Measurements from ENCODE around the gene SLC1A3. TPM values are rescaled to one million over a fixed set of nuclear protein-coding genes. Genes with fewer than 3 reads are reported as not detected.

Gene SLC1A3
- total RNA-seq, 1 experiment from 2014 or later: 9.6 TPM

GRCh38 chr5:36704131-36704530 lies 97.7 kb downstream of the SLC1A3 start:
- intact Hi-C loops (cut with micrococcal nuclease): no loop called here
- Mint-ChIP-seq H3K4me3 (ENCODE audit: unreplicated experiment) (no peak overlapping the region), H3K27me3 (ENCODE audit: insufficient read depth, unreplicated experiment) (peaks cover 12% of the 10 kb centered on the region), H3K9me3 (ENCODE audit: unreplicated experiment) (no peaks in the 10 kb centered on the region), H3K27ac (ENCODE audit: low read depth, unreplicated experiment) (no peak overlapping the region), H3K4me1 (ENCODE audit: insufficient read depth, unreplicated experiment) (peaks cover 6% of the 10 kb centered on the region), H3K36me3 (ENCODE audit: insufficient read depth, unreplicated experiment) (no peaks in the 10 kb centered on the region)
- DNase-seq (ENCODE audit: unreplicated experiment): no peak
- no peak for TF ChIP-seq CTCF (IDR thresholded peaks at IDR 0.05; ENCODE audit: unreplicated experiment)
- ChIA-PET POLR2A (interaction anchor here (0.7 kb wide), 1 partner anchor 207 kb away, joined by 5 read pairs; no protein-coding TSS in a partner anchor), CTCF (interaction anchor here (0.6 to 4.4 kb wide), 4 partner anchors 8 to 438 kb away, joined by 3 to 33 read pairs (median 6); no protein-coding TSS in a partner anchor)
- BruUV-seq (replicated peaks): no TSS peak

DNA sequence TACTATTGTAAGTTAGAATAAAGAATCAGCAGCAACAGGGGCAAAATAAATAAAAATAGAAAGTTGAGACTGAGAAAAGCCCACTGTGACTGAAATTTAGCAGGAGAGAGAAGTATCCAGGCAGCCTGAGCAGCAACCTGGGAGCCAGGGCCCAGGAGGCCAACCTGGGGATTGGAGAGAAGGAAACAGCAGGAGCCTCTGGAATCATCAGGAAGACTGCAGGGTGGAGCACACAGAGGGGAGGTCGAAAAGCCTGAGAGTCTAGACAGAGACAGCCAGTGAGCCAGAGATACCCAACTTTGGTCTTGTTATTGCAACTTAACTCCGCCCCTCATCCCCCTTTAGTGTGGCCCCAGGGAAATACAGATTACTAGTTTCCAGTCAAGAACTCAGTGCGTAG lies 98.6 kb downstream of the SLC1A3 start:
- intact Hi-C loops (cut with micrococcal nuclease): no loop called here
- peaks cover 12% of the 10 kb centered on the region for H3K27me3 Mint-ChIP-seq (ENCODE audit: insufficient read depth, unreplicated experiment)
- DNase-seq (ENCODE audit: unreplicated experiment): no peak
- H3K36me3 Mint-ChIP-seq (ENCODE audit: insufficient read depth, unreplicated experiment): no peaks in the 10 kb centered on the region
- H3K9me3 Mint-ChIP-seq (ENCODE audit: unreplicated experiment): no peaks in the 10 kb centered on the region
- H3K4me3 Mint-ChIP-seq (ENCODE audit: unreplicated experiment): no peak overlapping the region
- no peak overlapping the region for H3K27ac Mint-ChIP-seq (ENCODE audit: low read depth, unreplicated experiment)
- CTCF ChIA-PET: interaction anchor here (0.7 to 4.4 kb wide), 2 partner anchors 9 to 12 kb away, joined by 3 to 33 read pairs; no protein-coding TSS in a partner anchor
- TF ChIP-seq CTCF (IDR thresholded peaks at IDR 0.05; ENCODE audit: unreplicated experiment): no peak
- POLR2A ChIA-PET: no interaction called here
- H3K4me1 Mint-ChIP-seq (ENCODE audit: insufficient read depth, unreplicated experiment): peaks cover 6% of the 10 kb centered on the region
- no TSS peak for BruUV-seq (replicated peaks)

GRCh38 chr5:36706662-36707061 lies 100.3 kb downstream of the SLC1A3 start:
- intact Hi-C loops (cut with micrococcal nuclease): no loop called here
- POLR2A ChIA-PET: interaction anchor here (0.7 kb wide), 1 partner anchor 171 kb away, joined by 3 read pairs; no protein-coding TSS in a partner anchor
- no peak for TF ChIP-seq CTCF (IDR thresholded peaks at IDR 0.05; ENCODE audit: unreplicated experiment)
- no peak overlapping the region for H3K27ac Mint-ChIP-seq (ENCODE audit: low read depth, unreplicated experiment)
- no peaks in the 10 kb centered on the region for H3K9me3 Mint-ChIP-seq (ENCODE audit: unreplicated experiment)
- H3K36me3 Mint-ChIP-seq (ENCODE audit: insufficient read depth, unreplicated experiment): no peaks in the 10 kb centered on the region
- H3K27me3 Mint-ChIP-seq (ENCODE audit: insufficient read depth, unreplicated experiment): no peaks in the 10 kb centered on the region
- H3K4me1 Mint-ChIP-seq (ENCODE audit: insufficient read depth, unreplicated experiment): peaks cover 6% of the 10 kb centered on the region
- CTCF ChIA-PET: interaction anchor here (0.9 to 4.4 kb wide), 2 partner anchors 10 to 23 kb away, joined by 5 to 33 read pairs; no protein-coding TSS in a partner anchor
- no TSS peak for BruUV-seq (replicated peaks)
- no peak for DNase-seq (ENCODE audit: unreplicated experiment)
- H3K4me3 Mint-ChIP-seq (ENCODE audit: unreplicated experiment): no peak overlapping the region

- H3K4me1 Mint-ChIP-seq (ENCODE audit: insufficient read depth, unreplicated experiment): no peaks in the 10 kb centered on the region
- intact Hi-C loops (cut with micrococcal nuclease): no loop called here
- TF ChIP-seq CTCF (IDR thresholded peaks at IDR 0.05; ENCODE audit: unreplicated experiment): no peak
- no TSS peak for BruUV-seq (replicated peaks)
- no peaks in the 10 kb centered on the region for H3K9me3 Mint-ChIP-seq (ENCODE audit: unreplicated experiment)
- ChIA-PET CTCF (interaction anchor here (0.6 to 1.9 kb wide), 6 partner anchors 13 to 1705 kb away, joined by 3 to 13 read pairs (median 4); no protein-coding TSS in a partner anchor), POLR2A (interaction anchor here (0.6 kb wide), 1 partner anchor 167 kb away, joined by 3 read pairs; no protein-coding TSS in a partner anchor)
- H3K4me3 Mint-ChIP-seq (ENCODE audit: unreplicated experiment): no peak overlapping the region
- DNase-seq (ENCODE audit: unreplicated experiment): no peak
- H3K36me3 Mint-ChIP-seq (ENCODE audit: insufficient read depth, unreplicated experiment): no peaks in the 10 kb centered on the region
- H3K27me3 Mint-ChIP-seq (ENCODE audit: insufficient read depth, unreplicated experiment): no peaks in the 10 kb centered on the region
- no peak overlapping the region for H3K27ac Mint-ChIP-seq (ENCODE audit: low read depth, unreplicated experiment)
Observed at GRCh38 chr5:36708996-36709395, 102.6 kb downstream of the SLC1A3 start.
